Measurements from ENCODE around the gene COL23A1.

Gene COL23A1

GRCh38 chr5:178429491-178430185, 160.6 kb downstream of the COL23A1 start:
- no peak for FAIRE-seq
- DNase-seq (ENCODE audit: insufficient read length, low spot score): no peak

GRCh38 chr5:178429156-178429468, 161.1 kb downstream of the COL23A1 start:
- DNase-seq (ENCODE audit: insufficient read length, low spot score) (no peak), FAIRE-seq (no peak)

GRCh38 chr5:178428341-178429155, 161.6 kb downstream of the COL23A1 start:
- DNase-seq (ENCODE audit: insufficient read length, low spot score): no peak

GRCh38 chr5:178427576-178428197, 162.5 kb downstream of the COL23A1 start:
- DNase-seq (ENCODE audit: insufficient read length, low spot score) (no peak), FAIRE-seq (no peak)

More at GRCh38 chr5:178428341-178429155, 161.6 kb downstream of the COL23A1 start:
- no peak for FAIRE-seq

GRCh38 chr5:178426326-178427130, 163.7 kb downstream of the COL23A1 start:
- DNase-seq (ENCODE audit: insufficient read length, low spot score) (no peak), FAIRE-seq (no peak)

GRCh38 chr5:178425621-178426068, 164.5 kb downstream of the COL23A1 start:
- FAIRE-seq: no peak
- DNase-seq (ENCODE audit: insufficient read length, low spot score): no peak

- no peak for FAIRE-seq
- DNase-seq (ENCODE audit: insufficient read length, low spot score): no peak
Observed at GRCh38 chr5:178424810-178425177, 165.4 kb downstream of the COL23A1 start.

GRCh38 chr5:178423901-178424809, 166.0 kb downstream of the COL23A1 start:
- FAIRE-seq: no peak
- DNase-seq (ENCODE audit: insufficient read length, low spot score): no peak

- no peak for DNase-seq (ENCODE audit: insufficient read length, low spot score)
- FAIRE-seq: no peak
Observed at GRCh38 chr5:178423431-178423830, 166.8 kb downstream of the COL23A1 start.

- no peak for DNase-seq (ENCODE audit: insufficient read length, low spot score)
- no peak for FAIRE-seq
Observed at GRCh38 chr5:178422400-178422775, 167.8 kb downstream of the COL23A1 start.

- FAIRE-seq: no peak
- no peak for DNase-seq (ENCODE audit: insufficient read length, low spot score)
Observed at GRCh38 chr5:178421699-178422399, 168.3 kb downstream of the COL23A1 start.

GRCh38 chr5:178421128-178421527, 169.1 kb downstream of the COL23A1 start:
- FAIRE-seq (no peak), DNase-seq (ENCODE audit: insufficient read length, low spot score) (no peak)

- FAIRE-seq (no peak), DNase-seq (ENCODE audit: insufficient read length, low spot score) (no peak)
Observed at GRCh38 chr5:178420354-178420781, 169.8 kb downstream of the COL23A1 start.

GRCh38 chr5:178419651-178420050, 170.5 kb downstream of the COL23A1 start:
- DNase-seq (ENCODE audit: insufficient read length, low spot score) (no peak), FAIRE-seq (no peak)

- FAIRE-seq (no peak), DNase-seq (ENCODE audit: insufficient read length, low spot score) (no peak)
Observed at GRCh38 chr5:178419196-178419595, 171.0 kb downstream of the COL23A1 start.

GRCh38 chr5:178418471-178419010, 171.7 kb downstream of the COL23A1 start:
- DNase-seq (ENCODE audit: insufficient read length, low spot score) (no peak), FAIRE-seq (no peak)

- no peak for FAIRE-seq
- no peak for DNase-seq (ENCODE audit: insufficient read length, low spot score)
Observed at GRCh38 chr5:178418031-178418430, 172.2 kb downstream of the COL23A1 start.

GRCh38 chr5:178417391-178417811, 172.8 kb downstream of the COL23A1 start:
- no peak for DNase-seq (ENCODE audit: insufficient read length, low spot score)
- no peak for FAIRE-seq

GRCh38 chr5:178416919-178417318, 173.3 kb downstream of the COL23A1 start:
- FAIRE-seq (no peak), DNase-seq (ENCODE audit: insufficient read length, low spot score) (no peak)
